ENCODE results near the gene SMIM32. TPM values are rescaled to one million over a fixed set of nuclear protein-coding genes. Genes with fewer than 3 reads are reported as not detected.
A peak's percentile ranks its signal among the peaks of the same experiment; 100 is the strongest.

Gene SMIM32
- total RNA-seq, 2 donors from 2014 or later: 0.15 to 0.20 TPM

GRCh38 chr5:136213919-136214493 is 21.0 kb upstream of the SMIM32 start:
- H3K27ac ChIP-seq (ENCODE audit: low read depth, low read length): no peak overlapping the region
- Mint-ChIP-seq H3K27me3 (ENCODE audit: insufficient read depth) (peaks cover 14% of the 10 kb centered on the region), H3K4me1 (no peaks in the 10 kb centered on the region), H3K9me3 (peaks cover 7% of the 10 kb centered on the region), H3K36me3 (ENCODE audit: low read depth) (no peaks in the 10 kb centered on the region), H3K27ac (no peak overlapping the region), H3K4me3 (no peak overlapping the region)
- TF ChIP-seq CTCF (conservative IDR thresholded peaks at IDR 0.05): no peak
- 93 to 94% methylated on average over 3 to 9 of the region's 9 CpGs for WGBS, 2 experiments (ENCODE audit: insufficient coverage in 1 of 2, insufficient read length in 1 of 2)
- H3K9me3 ChIP-seq (ENCODE audit: control insufficient read depth, low read length): no peaks in the 10 kb centered on the region
- H3K9ac ChIP-seq (ENCODE audit: extremely low read depth, low read length, poor library complexity, severe bottlenecking): no peak overlapping the region
- DNase-seq: no peak
- H3K4me3 ChIP-seq (ENCODE audit: low read length): no peak overlapping the region
- no peaks in the 10 kb centered on the region for H3K36me3 ChIP-seq (ENCODE audit: control insufficient read depth, insufficient read depth, low read length)
- H3K4me1 ChIP-seq (ENCODE audit: control insufficient read depth, insufficient read depth, low read length): no peaks in the 10 kb centered on the region
- no peaks in the 10 kb centered on the region for H3K27me3 ChIP-seq (ENCODE audit: control insufficient read depth, insufficient read depth, low read length, poor library complexity, severe bottlenecking)

GRCh38 chr5:136212252-136212721 is 19.3 kb upstream of the SMIM32 start:
- H3K27ac Mint-ChIP-seq: no peak overlapping the region
- Histone ChIP-seq H3K36me3 (ENCODE audit: control insufficient read depth, insufficient read depth, low read length) (no peaks in the 10 kb centered on the region), H3K27ac (ENCODE audit: low read depth, low read length) (no peak overlapping the region), H3K9ac (ENCODE audit: extremely low read depth, low read length, poor library complexity, severe bottlenecking) (no peak overlapping the region), H3K9me3 (ENCODE audit: control insufficient read depth, low read length) (no peaks in the 10 kb centered on the region), H3K4me1 (ENCODE audit: control insufficient read depth, insufficient read depth, low read length) (no peaks in the 10 kb centered on the region), H3K27me3 (ENCODE audit: control insufficient read depth, insufficient read depth, low read length, poor library complexity, severe bottlenecking) (no peaks in the 10 kb centered on the region), H3K4me3 (ENCODE audit: low read length) (no peak overlapping the region)
- DNase-seq: peak; percentile 86
- H3K4me1 Mint-ChIP-seq: peaks cover 3% of the 10 kb centered on the region
- no peak overlapping the region for H3K4me3 Mint-ChIP-seq
- peak; percentile 97 for TF ChIP-seq CTCF (conservative IDR thresholded peaks at IDR 0.05)
- 64% methylated on average over 10 of the region's 10 CpGs; no CpG with 5 or more reads in 1 of the 2 experiments for WGBS, 2 experiments (ENCODE audit: insufficient coverage in 1 of 2, insufficient read length in 1 of 2)
- peaks cover 18% of the 10 kb centered on the region for H3K27me3 Mint-ChIP-seq (ENCODE audit: insufficient read depth)
- H3K36me3 Mint-ChIP-seq (ENCODE audit: low read depth): no peaks in the 10 kb centered on the region
- no peaks in the 10 kb centered on the region for H3K9me3 Mint-ChIP-seq

- peaks cover 26% of the 10 kb centered on the region for H3K27me3 Mint-ChIP-seq (ENCODE audit: insufficient read depth)
- WGBS, 2 experiments (ENCODE audit: insufficient coverage in 1 of 2, insufficient read length in 1 of 2): 93% methylated on average over 5 to 9 of the region's 10 CpGs
- H3K9me3 Mint-ChIP-seq: no peaks in the 10 kb centered on the region
- peaks cover 5% of the 10 kb centered on the region for H3K4me1 Mint-ChIP-seq
- H3K36me3 Mint-ChIP-seq (ENCODE audit: low read depth): no peaks in the 10 kb centered on the region
- TF ChIP-seq CTCF (conservative IDR thresholded peaks at IDR 0.05): no peak
- Histone ChIP-seq H3K9ac (ENCODE audit: extremely low read depth, low read length, poor library complexity, severe bottlenecking) (no peak overlapping the region), H3K27me3 (ENCODE audit: control insufficient read depth, insufficient read depth, low read length, poor library complexity, severe bottlenecking) (no peaks in the 10 kb centered on the region), H3K36me3 (ENCODE audit: control insufficient read depth, insufficient read depth, low read length) (no peaks in the 10 kb centered on the region), H3K4me3 (ENCODE audit: low read length) (no peak overlapping the region), H3K27ac (ENCODE audit: low read depth, low read length) (no peak overlapping the region), H3K9me3 (ENCODE audit: control insufficient read depth, low read length) (no peaks in the 10 kb centered on the region), H3K4me1 (ENCODE audit: control insufficient read depth, insufficient read depth, low read length) (no peaks in the 10 kb centered on the region)
- H3K27ac Mint-ChIP-seq: no peak overlapping the region
- no peak for DNase-seq
- H3K4me3 Mint-ChIP-seq: no peak overlapping the region
These were observed 18.5 kb upstream of the SMIM32 start for GRCh38 chr5:136211282-136212040.
